Airway epithelial cell (primary cell): Measurements from ENCODE around the gene TCP11L1. TPM values are rescaled to one million over a fixed set of nuclear protein-coding genes. Genes with fewer than 3 reads are reported as not detected.

ENCODE experiments used
- total RNA-seq: library from RNA; depleted of rRNA; stranded (reverse); fragments of >200 nt; gene quantifications from 2 replicates; pipeline ENCODE4 v1.2.3, GENCODE V29; 2015

TCP11L1 gene
- 11.2 and 14.3 TPM in 2 replicates for total RNA-seq

GRCh38 chr11:33039274-33040032 lies at the start of gene TCP11L1:
Gene TCP11L1, plus strand, starts transcription at chr11:33039572. Its CDS starts 4,202 bp downstream, at chr11:33043774.

GRCh38 chr11:33015621-33016551 lies 23.5 kb upstream of the TCP11L1 start, which contains the start of gene DEPDC7:
Gene DEPDC7, plus strand, starts transcription at chr11:33015878. Its CDS starts 78 bp downstream, at chr11:33015956.

Other genes with a start within 250 kb of the TCP11L1 start
- 0.19 TPM in 1 of 2 replicates, not detected in the other for gene CCDC73, start 244.9 kb upstream of the TCP11L1 start, total RNA-seq
- gene PRRG4, start 209.6 kb upstream of the TCP11L1 start, total RNA-seq, result 18.5 and 25.5 TPM in 2 replicates
- gene QSER1, start 146.8 kb upstream of the TCP11L1 start, total RNA-seq, result 13.9 and 17.1 TPM in 2 replicates
- 2.1 and 6.1 TPM in 2 replicates for gene DEPDC7, start 23.7 kb upstream of the TCP11L1 start, total RNA-seq
- 29.2 and 30.7 TPM in 2 replicates for gene CSTF3, start 121.9 kb downstream of the TCP11L1 start, total RNA-seq
- 27.7 and 31.0 TPM in 2 replicates for gene HIPK3, start 217.8 kb downstream of the TCP11L1 start, total RNA-seq